ENCODE measurements around the gene CRISPLD2.

The CRISPLD2 gene

GRCh38 chr16:84955427-84955826 is 135.6 kb downstream of the CRISPLD2 start:
- no peak for DNase-seq (ENCODE audit: low read depth in 3 of 3)

GRCh38 chr16:84957192-84957591 is 137.4 kb downstream of the CRISPLD2 start:
- no peak for DNase-seq (ENCODE audit: low read depth in 3 of 3)

- DNase-seq (ENCODE audit: low read depth in 3 of 3), result no peak
These were observed 138.0 kb downstream of the CRISPLD2 start for GRCh38 chr16:84957792-84958191.

Data from stimulated activated CD4-positive, alpha-beta T cell treated with anti-CD3 and anti-CD28 coated beads, TNF-alpha, amount 100 ng/mL, for 48 hours (primary cell).